IPS DF 19.7 (cell line): Measurements from ENCODE around the gene SYT9.

Source experiments
- DNase-seq: peaks from one replicate; pipeline ENCODE4 v3.0.0-alpha.2; 2013; ENCODE audit warnings: low read depth, low spot score

Gene SYT9

DNA sequence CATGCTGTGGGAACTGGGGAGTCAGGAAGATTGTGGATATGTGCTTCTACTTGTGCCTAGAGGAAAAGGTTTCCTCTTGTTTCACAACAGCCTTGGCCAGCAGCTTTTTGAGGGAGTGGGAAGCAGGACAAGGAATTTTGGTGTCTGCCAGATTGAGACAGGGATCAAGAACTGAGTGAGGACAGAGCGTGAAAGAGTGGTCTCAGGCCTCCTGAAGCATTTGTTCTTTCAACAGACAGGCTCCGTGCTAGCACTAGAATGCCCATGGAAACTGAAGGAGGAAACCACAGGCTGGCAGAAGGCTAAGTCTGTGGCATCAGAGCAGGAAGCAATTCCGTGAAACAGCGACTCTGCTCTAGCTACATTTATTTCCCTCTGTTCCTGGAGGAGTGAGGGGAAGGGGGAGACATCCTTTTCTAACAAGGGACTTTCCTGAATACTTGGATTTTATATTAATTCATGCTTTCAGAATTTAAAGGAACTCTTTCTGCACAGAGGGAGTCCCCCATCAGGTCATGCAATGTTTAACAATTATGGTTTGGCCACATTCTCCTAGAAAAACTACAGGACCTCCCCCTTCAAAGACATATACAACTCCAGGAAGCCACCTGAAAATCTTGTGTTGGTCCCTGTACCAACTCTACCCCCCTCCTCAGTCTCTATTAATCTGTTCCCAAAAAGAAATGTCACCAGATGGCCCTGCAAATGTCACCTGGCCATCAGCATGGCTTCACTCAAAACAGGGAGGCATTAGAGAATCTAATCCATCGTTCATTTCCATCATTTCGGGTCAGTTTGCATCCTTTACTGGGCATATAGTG is 96.1 kb downstream of the SYT9 start:
- no peak for DNase-seq

DNA sequence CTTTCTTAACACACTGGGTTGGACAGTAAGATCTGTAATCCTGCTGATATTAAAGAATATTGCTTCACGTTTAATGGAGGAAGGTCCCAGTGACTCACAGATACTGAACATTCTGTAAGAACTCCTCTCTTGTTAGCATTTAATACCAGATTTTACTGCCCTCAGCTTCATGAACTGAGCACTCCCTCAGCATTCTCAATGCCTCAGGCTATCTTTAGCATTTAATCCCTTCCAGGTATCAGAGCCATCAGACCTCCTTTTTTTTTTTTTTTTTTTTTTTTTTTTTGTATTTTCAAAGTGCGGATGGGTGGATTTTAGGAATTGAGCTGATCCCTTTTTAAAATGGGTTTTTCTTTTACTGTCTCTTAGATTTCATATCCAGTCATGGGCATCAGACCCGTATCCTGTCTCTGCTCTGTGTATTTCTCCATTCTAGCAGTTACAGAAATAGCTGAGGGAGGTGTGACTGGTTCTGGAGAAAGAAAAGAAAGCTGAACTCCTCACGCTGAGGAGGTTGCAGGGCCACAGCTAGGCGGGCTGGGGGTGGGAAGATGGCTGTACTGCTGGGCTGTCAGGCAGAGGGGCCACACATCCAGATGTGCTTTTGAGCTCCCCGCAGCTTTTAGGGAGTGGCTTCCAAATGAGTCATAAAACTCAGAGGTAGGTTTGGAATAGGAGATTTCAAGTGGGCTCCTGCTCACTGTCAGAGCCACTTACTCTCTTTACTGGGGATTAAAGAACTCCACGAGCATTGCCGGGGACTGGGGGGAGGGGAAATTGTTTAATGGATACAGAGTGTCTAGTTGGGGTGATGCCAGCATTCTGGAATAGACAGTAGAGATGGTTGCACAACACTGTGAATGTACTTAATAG is 97.0 kb downstream of the SYT9 start:
- no peak for DNase-seq

DNA sequence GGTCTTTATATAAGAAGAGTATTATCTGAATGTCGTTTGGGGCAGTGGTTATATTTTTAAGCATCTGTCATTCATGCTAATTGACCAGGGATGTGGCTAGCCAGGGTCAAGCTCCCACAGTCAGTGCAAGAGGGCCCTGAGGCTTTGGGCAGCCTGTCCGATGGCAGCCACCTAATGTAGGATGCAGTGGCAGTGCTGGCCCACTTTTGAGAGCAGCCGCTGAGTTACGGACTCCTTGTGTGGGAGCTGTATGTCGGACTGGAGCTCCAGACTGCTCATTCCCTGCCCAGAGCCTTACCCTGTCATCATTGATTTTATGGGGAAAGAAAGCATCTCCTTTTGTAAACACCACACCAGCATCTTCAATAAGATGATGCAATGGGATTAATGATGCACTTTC is 99.5 kb downstream of the SYT9 start:
- DNase-seq, result no peak

DNA sequence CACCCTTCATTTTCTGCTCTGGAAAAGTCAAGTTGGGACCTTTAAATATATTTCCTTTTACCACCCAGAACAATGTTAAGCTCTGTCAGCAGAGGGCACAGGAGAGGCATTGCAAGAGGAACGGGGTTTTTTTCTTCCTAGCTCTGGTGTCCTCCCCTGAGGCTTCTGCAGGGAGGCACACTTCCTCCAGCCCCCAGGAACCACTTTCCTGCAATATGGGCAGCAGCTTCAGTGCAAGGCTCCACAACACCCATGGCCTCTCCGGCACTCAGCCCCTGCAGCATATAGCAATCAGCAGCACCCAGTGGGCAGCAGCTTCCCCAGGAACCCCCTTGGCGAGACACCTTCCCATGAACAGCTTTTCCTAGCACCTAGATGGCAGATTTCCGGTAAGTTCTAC is 101.4 kb downstream of the SYT9 start:
- peak; percentile 9 for DNase-seq

DNA sequence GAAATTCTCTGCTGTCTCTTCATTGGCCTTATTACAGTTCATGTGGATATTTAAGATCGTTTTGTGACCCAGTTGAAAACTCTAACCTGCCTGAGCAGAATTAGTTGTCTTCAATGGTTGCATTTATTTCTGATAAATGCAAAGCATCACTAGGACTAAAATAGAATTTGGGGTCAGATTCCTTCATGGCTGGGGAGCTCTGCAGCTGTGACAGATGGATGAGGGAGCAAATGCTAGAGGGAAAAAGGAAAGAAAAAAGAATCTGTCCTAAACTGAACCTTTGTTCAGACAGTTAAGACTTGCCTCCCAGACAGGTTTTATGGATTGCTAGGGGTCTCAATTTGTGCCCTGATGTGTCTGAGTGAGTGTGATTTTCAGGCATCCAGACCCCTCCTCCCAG is 113.0 kb downstream of the SYT9 start:
- DNase-seq, result no peak

DNA sequence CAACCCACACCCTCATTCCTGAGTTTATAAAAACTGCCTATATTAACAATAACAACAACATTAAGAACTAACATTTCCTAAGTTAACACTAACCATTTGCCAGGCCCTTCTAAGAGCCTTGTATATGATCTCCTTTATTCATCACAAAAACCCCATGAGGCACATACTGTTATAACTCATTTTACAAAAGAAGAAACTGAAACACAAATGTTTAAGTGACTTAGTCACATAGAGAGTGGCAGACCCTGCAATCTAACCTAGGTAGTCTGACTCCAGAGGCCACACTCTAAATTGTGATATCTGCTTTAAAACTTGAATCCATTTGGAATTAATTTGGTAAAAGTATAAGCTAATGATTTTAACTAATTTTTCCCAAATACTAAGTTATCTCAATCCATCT is 116.1 kb downstream of the SYT9 start:
- DNase-seq, result no peak

DNA sequence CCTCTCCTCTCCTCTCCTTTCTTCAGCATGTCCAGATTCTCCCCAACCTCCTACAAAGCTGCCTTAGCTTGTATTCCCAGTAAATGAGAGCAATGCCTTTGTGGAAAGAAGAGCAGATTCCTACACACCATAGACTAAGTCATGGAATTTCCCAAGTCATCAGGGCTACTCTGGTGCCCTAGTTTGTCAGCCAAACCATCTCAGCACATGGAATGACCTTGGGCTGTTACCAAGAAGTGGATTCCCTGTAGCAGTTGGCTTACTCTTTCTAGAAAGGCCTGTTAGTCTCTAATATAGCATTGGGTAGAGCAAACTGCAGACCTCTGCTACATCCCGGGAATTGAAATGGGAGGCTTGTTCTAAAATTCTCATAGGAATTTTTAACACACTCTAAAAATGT is 124.7 kb downstream of the SYT9 start:
- no peak for DNase-seq

DNA sequence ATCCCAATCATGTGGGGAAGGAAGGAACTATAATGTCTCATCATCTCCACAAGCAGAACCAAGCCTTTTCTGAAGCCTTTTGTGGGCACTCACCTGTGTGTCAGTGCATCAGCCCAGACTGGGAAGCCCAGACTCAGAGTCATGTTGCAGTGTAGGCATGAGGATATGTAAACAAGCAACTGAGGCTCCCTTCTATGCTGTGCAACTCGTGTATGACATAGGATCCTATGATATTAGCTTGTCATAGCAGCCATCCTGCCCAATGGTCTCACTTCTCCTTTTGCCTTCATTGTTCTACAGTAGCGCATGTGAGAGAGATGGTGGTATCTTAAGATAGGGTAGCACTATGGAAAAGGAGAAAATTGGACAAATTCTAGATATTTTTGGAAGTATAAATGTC is 130.2 kb downstream of the SYT9 start:
- DNase-seq, result no peak

DNA sequence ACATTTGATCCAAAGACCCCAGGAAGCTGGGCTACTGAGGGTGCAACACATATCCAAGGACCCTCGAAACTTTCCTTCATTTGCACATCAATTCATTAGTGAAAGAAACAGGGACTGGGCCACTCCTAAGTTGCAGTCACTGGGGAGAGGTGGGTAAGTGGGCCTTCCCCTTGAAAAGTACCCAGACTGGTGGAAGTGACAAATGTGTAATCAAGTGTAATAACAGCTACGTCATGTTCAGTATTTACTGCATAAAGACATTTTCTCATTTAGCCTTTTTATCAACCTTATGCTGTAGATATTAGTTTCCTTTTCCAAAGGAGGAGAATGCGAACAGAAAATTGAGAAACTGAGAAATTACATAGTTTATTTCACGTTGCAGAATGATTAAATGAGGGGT is 131.7 kb downstream of the SYT9 start:
- DNase-seq, result no peak

DNA sequence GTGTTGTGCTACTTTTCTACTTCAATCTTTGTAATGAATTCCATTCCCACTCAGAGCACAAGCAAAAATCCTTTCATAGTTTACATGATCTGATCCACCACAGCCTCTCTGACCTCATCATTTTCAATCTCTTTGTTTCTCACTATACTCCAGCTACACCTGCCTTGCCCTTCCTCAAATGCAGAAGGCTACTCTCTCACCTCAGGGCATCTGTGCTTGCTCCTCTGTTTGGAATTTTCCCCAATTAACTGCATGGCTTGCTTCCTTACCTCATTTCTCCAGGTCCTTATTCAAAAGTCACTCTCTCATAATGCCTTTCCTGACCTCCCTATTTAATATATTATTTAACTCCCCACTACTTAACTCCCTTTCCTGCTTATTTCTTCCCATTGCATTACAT is 133.0 kb downstream of the SYT9 start:
- no peak for DNase-seq

DNA sequence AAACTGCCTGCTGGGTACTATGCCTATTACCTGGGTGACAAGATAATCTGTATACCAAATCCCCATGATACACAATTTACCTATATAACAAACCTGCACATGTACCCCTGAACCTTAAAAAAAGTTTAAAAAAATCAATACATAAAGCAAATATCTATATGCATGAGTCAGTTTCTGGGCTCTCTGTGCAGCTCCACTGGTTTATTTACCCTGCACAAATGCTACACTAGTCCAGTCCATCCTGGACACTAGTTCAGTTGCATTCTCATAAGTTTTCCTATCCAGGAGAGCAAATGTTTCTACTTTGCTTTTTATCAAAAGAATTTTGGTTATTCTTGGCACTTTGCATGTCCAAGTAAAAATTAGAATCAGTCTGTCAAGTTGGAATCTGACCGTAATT is 133.8 kb downstream of the SYT9 start:
- no peak for DNase-seq

DNA sequence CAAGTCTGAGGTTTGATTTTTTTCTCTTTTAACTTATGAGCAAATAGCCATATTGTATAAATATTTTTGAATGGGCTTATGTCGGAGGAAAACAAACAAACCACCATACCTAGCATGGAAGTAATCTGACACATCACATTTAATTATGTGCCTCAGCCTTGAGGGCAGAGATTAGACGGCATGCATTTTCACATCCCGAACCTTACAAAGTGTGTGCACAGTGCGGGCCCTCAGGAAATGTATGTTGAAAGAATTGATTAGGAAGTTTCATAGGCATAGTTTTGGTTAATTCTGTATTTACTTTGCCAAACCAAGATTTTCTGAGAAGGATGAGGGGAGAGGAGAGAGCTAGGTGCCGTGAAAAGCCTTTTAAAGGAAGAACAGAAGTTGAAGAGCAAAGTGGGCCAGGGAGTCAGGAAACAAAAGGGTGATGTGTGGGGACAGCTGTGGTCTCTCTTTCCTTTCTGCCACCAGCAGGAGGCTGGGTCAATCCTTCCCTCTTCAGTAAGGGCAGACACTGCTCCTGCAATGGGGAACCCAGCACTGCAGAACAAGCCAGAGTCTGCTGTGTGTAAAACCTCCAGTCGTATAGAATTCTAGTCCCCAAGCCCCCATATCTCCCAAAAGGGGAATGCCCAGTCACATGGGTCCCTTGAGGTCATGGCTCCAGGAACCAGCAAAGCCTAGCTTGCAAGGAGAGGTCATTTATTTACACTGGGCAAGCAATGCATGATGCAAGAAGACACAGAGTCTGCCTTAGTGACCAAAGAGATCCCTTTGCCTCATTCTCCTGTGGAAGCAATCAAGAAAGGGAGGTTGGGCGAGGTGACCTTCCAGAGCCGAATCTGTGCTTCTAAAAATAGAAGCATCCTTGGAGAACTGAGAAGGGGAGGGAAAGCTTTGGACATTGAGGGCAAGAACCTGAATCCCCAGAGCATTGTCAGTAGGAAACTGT is 162.5 kb downstream of the SYT9 start:
- no peak for DNase-seq

DNA sequence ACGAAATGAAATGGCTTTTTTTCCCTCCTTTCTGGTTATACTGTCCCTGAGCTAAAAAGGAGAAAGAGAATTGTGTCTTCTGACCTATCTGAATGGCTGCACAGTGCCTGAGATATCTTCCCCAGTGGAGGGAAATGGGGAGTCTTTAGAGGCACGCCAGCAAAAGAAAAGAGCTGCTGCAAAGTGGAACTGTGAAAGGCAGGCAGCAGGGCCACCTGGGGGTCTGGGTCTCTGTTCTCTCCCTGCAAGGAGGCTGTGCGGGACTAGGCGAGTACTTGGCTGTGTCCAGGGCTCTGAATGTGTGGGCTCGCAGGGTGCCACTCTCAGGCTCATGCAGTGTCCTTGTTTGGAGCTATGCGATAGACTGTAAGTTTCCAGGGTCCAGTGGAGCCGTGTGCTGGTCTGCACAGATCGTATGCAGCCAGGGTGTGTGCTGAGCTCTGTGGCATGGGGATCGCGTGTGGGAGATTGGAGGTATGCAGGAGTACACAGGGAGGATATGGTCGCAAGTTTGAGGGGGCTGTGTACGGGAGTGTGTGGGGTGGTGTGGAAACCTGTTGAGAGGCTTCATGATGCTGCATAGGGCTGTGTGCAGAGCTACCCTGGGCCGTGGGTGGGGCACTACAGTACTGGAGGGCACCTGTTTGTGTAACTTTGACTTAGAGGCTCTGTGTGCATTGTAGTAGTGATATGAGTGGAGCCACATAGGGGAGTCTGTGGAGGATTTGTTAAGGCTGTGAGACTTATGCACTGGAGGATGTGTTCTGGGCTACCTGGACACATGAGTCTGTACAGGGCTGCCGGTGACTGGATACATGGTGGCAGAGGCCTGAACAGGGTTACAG is 163.5 kb downstream of the SYT9 start:
- no peak for DNase-seq

DNA sequence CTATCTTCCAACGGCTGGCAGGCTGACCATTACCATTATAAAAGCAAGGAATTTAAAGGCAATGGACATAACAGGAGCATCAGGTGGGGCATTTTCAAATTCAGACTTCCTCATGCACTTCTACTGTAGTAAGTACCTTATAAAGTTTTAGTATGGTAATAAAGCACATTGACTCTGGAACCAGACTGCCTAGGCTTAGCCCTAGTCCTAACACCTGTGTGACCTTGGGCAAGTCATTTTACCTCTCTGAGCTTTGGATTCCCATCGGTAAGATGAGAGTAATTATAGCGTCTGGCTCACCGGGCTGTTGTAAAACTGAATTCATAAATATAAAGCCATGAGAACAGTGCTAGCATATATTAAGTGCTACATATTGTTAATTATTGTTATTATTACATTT is 164.4 kb downstream of the SYT9 start:
- DNase-seq, result no peak

DNA sequence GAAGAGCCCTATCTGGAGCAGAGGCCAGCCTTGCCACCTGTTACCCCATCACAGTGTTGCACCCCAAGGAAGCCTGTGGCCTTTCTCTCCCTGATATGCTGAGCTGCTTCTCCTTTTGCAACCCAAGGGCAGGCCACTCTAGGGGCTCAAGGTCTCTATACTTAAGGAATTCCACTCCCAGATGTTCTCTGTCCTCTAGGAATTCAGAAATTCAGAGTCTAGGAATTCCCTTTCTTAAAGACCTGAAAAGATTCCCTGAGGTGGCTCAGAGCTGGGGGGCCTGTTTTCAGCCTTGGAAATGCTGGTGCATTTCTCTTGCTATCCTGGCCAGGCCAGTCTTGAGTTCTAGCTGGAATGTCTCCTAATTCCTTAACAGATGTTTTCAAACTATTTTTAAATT is 165.6 kb downstream of the SYT9 start:
- no peak for DNase-seq

DNA sequence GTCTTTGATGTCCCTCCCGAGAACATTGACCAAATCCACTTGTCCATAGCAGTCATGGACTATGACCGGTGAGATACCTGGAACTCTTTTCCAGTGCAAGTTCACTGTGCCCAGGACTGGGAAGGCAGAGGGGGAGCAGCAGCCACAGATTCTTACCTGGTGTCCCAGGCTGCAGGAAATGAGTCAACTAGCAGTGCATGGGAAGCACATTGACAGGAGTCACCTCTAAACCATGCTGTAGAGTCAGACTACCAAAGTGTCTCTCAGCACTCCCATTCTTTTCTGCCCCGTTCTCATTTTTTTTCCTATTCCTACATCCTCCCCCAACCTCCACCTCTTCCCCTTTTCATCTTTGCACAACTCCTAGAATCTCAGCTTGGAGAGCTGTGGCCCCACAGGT is 166.4 kb downstream of the SYT9 start:
- DNase-seq, result no peak

DNA sequence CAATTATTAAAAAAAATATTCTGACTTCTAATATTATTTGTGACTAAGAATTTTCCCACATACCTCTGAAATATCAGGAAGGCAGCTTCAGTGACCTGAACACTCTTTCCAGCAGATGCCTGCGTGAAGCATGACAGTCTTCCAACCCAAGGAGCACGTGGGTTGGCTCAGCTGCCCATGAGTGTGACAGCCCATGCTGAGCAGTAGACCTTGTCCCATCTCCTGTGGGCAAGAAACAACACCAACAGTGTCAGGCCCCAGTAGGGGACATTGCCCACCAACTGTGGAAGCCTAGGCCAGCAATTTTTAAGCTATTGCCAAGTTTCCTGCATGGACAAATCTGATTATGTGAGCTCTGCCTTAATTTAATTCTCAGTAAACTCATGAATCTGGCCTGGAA is 167.2 kb downstream of the SYT9 start:
- DNase-seq, result no peak

DNA sequence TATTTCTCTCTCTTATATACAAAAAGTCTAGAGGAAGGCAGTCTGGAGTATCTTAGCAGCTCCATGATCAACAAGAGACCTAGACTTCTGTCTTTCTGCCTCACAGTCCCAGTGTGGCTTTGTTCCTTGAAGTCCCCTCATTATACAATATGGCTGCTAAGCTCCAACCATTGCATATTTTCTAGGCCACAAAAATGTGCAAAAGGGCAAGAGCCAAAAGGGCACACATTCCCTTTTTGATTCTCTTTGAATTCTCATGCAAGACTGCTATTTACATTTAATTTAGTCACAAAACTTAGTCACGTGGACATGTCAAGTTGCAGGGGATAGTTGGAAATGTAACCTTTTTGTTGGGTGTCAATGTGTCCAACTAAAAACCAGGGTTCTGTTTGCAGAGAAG is 169.4 kb downstream of the SYT9 start:
- no peak for DNase-seq

DNA sequence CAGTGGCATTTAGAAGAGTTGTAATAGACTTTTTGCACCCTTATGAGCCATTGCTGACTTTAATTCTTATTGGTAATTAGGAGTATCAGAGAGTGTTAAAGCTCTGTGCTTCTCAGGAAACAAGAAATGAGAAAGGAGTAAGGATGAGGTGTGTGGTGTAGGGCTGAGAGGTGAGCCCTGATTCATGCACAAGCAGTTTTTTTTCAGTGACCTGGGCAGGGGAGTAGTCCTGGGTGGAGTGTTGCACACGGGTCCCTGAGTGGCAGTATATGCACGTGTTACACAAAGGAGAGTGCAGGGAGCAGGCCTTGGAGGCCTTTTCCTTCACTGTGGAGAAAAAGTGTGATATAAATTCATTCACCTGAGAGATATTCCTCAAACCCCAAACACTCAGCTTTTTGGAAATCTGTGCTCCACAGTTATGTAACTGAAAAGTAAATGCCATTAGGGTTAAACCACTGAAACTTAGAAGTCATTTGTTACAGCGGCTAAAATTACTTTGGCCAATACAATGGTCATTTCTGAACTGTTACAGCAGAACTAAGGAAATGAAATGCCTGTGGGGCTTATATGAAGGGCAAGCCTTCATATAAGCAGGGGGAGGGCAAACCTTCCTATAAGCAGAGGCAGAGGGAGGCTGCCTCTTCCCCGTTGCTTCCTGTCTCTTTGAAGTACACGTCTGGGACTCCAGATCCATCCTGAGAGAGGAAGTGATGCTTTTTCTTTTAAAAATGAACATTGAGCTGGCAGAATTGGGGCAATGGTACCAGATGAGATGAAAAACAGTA is 171.0 kb downstream of the SYT9 start:
- no peak for DNase-seq

DNA sequence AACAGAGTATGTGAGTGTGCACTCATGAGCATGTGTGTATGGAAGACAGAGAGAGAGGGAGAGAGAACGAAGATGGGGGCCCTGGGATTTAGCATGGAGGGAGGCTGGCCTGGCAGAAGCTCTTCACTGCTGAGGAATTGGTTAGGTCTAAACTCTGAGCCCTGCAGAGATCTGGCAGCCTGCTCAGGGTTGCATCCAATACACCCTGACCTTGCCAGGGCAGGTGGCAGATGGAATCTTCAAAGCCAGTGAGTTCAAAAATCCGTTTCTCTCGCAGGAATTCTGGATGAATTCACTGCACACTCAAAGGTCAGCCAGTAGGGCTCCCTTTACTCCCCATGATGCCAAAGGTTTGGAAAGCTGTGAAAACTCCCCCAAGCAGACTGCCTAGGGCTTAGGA is 172.2 kb downstream of the SYT9 start:
- DNase-seq, result no peak
